Keratinocyte (primary cell): ENCODE data around the gene SMDT1. TPM values are rescaled to one million over a fixed set of nuclear protein-coding genes. Genes with fewer than 3 reads are reported as not detected.

Experiments used
- DNase-seq: peaks from one replicate; pipeline ENCODE4 v3.0.0-alpha.2; 2011; ENCODE audit warnings: low read depth, missing footprints, low spot score
- FAIRE-seq: peaks from 2 replicates; lab custom pipeline; 2011; peaks lifted over from hg19 to GRCh38; lab: Jason Lieb, UNC
- H2AFZ ChIP-seq: 2 replicates; pipeline ENCODE4 v1.6.0; 2012; ENCODE audit warnings: low read length, control low read depth, inconsistent platforms; ENCODE audit not compliant: control insufficient read depth
- H3K27ac ChIP-seq: 2 replicates; pipeline ENCODE4 v1.5.1; 2011; ENCODE audit warnings: low read length; ENCODE audit not compliant: control insufficient read depth, insufficient read depth
- H3K27me3 ChIP-seq: 3 replicates; pipeline ENCODE4 v1.6.0; 2011; ENCODE audit warnings: low read length; ENCODE audit not compliant: control insufficient read depth, insufficient read depth; ENCODE audit errors: extremely low read depth
- H3K36me3 ChIP-seq, 2 experiments: 2 replicates in 1 of 2; 3 replicates in 1 of 2; pipeline ENCODE4 v1.5.1; 2011; ENCODE audit warnings: low read length in 2 of 2, mild to moderate bottlenecking in 1 of 2; ENCODE audit not compliant: control insufficient read depth in 2 of 2, insufficient read depth in 2 of 2; ENCODE audit errors: extremely low read depth in 1 of 2
- H3K4me1 ChIP-seq: 3 replicates; pipeline ENCODE4 v1.5.1; 2011; ENCODE audit warnings: low read length; ENCODE audit not compliant: control insufficient read depth, insufficient read depth; ENCODE audit errors: extremely low read depth
- H3K4me2 ChIP-seq: 3 replicates; pipeline ENCODE4 v1.6.0; 2011; ENCODE audit warnings: low read depth, low read length; ENCODE audit not compliant: control insufficient read depth, insufficient read depth; ENCODE audit errors: extremely low read depth
- H3K4me3 ChIP-seq, 3 experiments: fragments of 200-600 bp in 1 of 3; sonication (generic) in 1 of 3; 2 replicates in 2 of 3; 3 replicates in 1 of 3; pipeline ENCODE4 v1.5.1; 2011 to 2016; ENCODE audit warnings: low read length in 3 of 3, mild to moderate bottlenecking in 3 of 3, control low read depth in 2 of 3, inconsistent platforms in 1 of 3, low read depth in 1 of 3, mixed read lengths in 1 of 3, mixed run types in 1 of 3, moderate library complexity in 1 of 3; ENCODE audit not compliant: control insufficient read depth in 2 of 3, insufficient read depth in 2 of 3; ENCODE audit errors: extremely low read depth in 1 of 3
- H3K79me2 ChIP-seq: 2 replicates; pipeline ENCODE4 v1.6.0; 2012; ENCODE audit warnings: low read length; ENCODE audit not compliant: control insufficient read depth, insufficient read depth
- H3K9ac ChIP-seq: 3 replicates; pipeline ENCODE4 v1.6.0; 2011; ENCODE audit warnings: low read length; ENCODE audit not compliant: control insufficient read depth, insufficient read depth; ENCODE audit errors: extremely low read depth
- H3K9me1 ChIP-seq: 3 replicates; pipeline ENCODE4 v1.6.0; 2011; ENCODE audit warnings: low read length; ENCODE audit not compliant: control insufficient read depth, insufficient read depth; ENCODE audit errors: extremely low read depth
- H3K9me3 ChIP-seq: 2 replicates; pipeline ENCODE4 v1.5.1; 2012; ENCODE audit warnings: low read depth, low read length; ENCODE audit not compliant: control insufficient read depth
- H4K20me1 ChIP-seq: 3 replicates; pipeline ENCODE4 v1.6.0; 2011; ENCODE audit warnings: low read length; ENCODE audit not compliant: control insufficient read depth, insufficient read depth; ENCODE audit errors: extremely low read depth
- EZH2 ChIP-seq: IDR thresholded peaks from one replicate; pipeline ENCODE4 v1.6.1; 2012; ENCODE audit warnings: inconsistent platforms, mild to moderate bottlenecking, low read length, moderate library complexity
- dilution Hi-C: fragments of 300-500 bp; cut with MboI; formaldehyde crosslinking; loops from one replicate; pipeline ENCODE4 v1.7.0; 2020; ENCODE audit warnings: low sequenced_read_pairs; ENCODE audit not compliant: extremely low pct_ligation_motif_present
- polyA plus RNA-seq, 5 experiments: library from polyadenylated mRNA; depleted of rRNA in 3 of 5; stranded (reverse) in 3 of 5; stranded (forward) in 1 of 5; unstranded in 1 of 5; fragments of >200 nt; gene quantifications; 1 replicate in 1 of 5; 2 replicates in 3 of 5; 3 replicates in 1 of 5; pipeline versions ENCODE4 v1.2.1 to v1.2.3, GENCODE V29; 2011 to 2012; ENCODE audit warnings: missing spikeins in 2 of 5, low read depth in 1 of 5, low replicate concordance in 1 of 5
- TF ChIP-seq, protein P1 (sequence below), 3 experiments: IDR thresholded peaks in 1 of 3; conservative IDR thresholded peaks in 1 of 3; optimal IDR thresholded peaks in 1 of 3; 2 replicates in 2 of 3; 3 replicates in 1 of 3; pipeline versions ENCODE3 to v1.5.1; 2011; ENCODE audit warnings: low read length in 3 of 3, mild to moderate bottlenecking in 3 of 3, moderate library complexity in 2 of 3, control low read depth in 1 of 3, inconsistent platforms in 1 of 3; ENCODE audit not compliant: insufficient read depth in 2 of 3; ENCODE audit errors: extremely low read depth in 1 of 3

Gene SMDT1
- polyA plus RNA-seq, 1 donor (not counting 4 experiments of a cell fraction or from before 2014, with no cell fraction given) = 21.6 TPM

- H3K27ac ChIP-seq = no peak overlapping the region
- no peaks in the 10 kb centered on the region for H3K9me3 ChIP-seq
- H4K20me1 ChIP-seq = peaks cover 2% of the 10 kb centered on the region
- no peak for FAIRE-seq
- dilution Hi-C loops = no loop called here
- H3K9ac ChIP-seq = no peak overlapping the region
- no peak for TF ChIP-seq EZH2
- TF ChIP-seq, protein P1, sequence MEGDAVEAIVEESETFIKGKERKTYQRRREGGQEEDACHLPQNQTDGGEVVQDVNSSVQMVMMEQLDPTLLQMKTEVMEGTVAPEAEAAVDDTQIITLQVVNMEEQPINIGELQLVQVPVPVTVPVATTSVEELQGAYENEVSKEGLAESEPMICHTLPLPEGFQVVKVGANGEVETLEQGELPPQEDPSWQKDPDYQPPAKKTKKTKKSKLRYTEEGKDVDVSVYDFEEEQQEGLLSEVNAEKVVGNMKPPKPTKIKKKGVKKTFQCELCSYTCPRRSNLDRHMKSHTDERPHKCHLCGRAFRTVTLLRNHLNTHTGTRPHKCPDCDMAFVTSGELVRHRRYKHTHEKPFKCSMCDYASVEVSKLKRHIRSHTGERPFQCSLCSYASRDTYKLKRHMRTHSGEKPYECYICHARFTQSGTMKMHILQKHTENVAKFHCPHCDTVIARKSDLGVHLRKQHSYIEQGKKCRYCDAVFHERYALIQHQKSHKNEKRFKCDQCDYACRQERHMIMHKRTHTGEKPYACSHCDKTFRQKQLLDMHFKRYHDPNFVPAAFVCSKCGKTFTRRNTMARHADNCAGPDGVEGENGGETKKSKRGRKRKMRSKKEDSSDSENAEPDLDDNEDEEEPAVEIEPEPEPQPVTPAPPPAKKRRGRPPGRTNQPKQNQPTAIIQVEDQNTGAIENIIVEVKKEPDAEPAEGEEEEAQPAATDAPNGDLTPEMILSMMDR (optimal IDR thresholded peaks at IDR 0.05 in 1 of 3, IDR thresholded peaks at IDR 0.05 in 1 of 3, conservative IDR thresholded peaks at IDR 0.05 in 1 of 3; ENCODE audit: extremely low read depth in 1 of 3, insufficient read depth in 2 of 3, low read length in 3 of 3) = no peak
- H3K36me3 ChIP-seq = peaks cover 4 to 18% of the 10 kb centered on the region in 2 experiments
- H2AFZ ChIP-seq = no peak overlapping the region
- H3K9me1 ChIP-seq = no peaks in the 10 kb centered on the region
- peaks cover 20% of the 10 kb centered on the region for H3K4me1 ChIP-seq
- peaks cover 2% of the 10 kb centered on the region for H3K79me2 ChIP-seq
- no peak overlapping the region for H3K4me3 ChIP-seq
- H3K4me2 ChIP-seq = no peak overlapping the region
- no peak for DNase-seq
- no peaks in the 10 kb centered on the region for H3K27me3 ChIP-seq
Observed at GRCh38 chr22:42083119-42083518, 3.6 kb downstream of the SMDT1 start.

DNA sequence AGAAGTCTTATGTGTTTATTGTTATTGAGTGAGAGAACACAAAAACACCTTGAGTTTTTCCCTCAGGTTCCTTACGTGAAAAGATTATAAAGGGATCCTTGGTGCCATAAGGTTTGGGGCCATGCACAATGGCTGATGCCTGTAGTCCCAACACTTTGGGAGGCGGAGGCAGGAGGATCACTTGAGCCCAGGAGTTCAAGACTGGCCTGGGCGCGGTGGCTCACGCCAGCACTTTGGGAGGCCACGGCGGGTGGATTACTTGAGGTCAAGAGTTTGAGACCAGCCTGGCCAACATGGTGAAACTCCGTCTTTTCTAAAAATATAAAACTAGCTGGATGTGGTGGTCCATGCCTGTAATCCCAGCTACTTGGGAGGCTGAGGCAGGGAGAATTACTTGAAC lies 5.4 kb downstream of the SMDT1 start:
- Histone ChIP-seq H3K9me1 (no peaks in the 10 kb centered on the region), H3K36me3 (peaks cover 6 to 18% of the 10 kb centered on the region in 2 experiments), H3K4me1 (peaks cover 12% of the 10 kb centered on the region), H4K20me1 (peaks cover 2% of the 10 kb centered on the region), H3K9me3 (no peaks in the 10 kb centered on the region), H3K79me2 (peaks cover 14% of the 10 kb centered on the region), H3K4me2 (no peak overlapping the region), H3K9ac (no peak overlapping the region), H3K27me3 (no peaks in the 10 kb centered on the region), H2AFZ (no peak overlapping the region), H3K27ac (no peak overlapping the region), H3K4me3 (no peak overlapping the region)
- FAIRE-seq (no peak), DNase-seq (no peak)
- no peak for TF ChIP-seq EZH2
- TF ChIP-seq, protein P1 (optimal IDR thresholded peaks at IDR 0.05 in 1 of 3, IDR thresholded peaks at IDR 0.05 in 1 of 3, conservative IDR thresholded peaks at IDR 0.05 in 1 of 3; ENCODE audit: extremely low read depth in 1 of 3, insufficient read depth in 2 of 3, low read length in 3 of 3) = no peak
- dilution Hi-C loops = no loop called here
